HepG2 (cell line): ENCODE data around the gene RPAP3. TPM values are rescaled to one million over a fixed set of nuclear protein-coding genes. Genes with fewer than 3 reads are reported as not detected.

ENCODE experiments used
- CTCF ChIP-seq: sonication (generic); formaldehyde crosslinking; IDR thresholded peaks from 2 replicates; pipeline ENCODE4 v1.5.0; 2020; ENCODE audit warnings: mild to moderate bottlenecking, missing genetic modification reagents, moderate library complexity
- ELF1 ChIP-seq: sonication (generic); formaldehyde crosslinking; IDR thresholded peaks from 2 replicates; pipeline ENCODE4 v1.4.0; 2020; ENCODE audit warnings: missing genetic modification reagents
- ESRRA ChIP-seq: sonication (generic); formaldehyde crosslinking; IDR thresholded peaks from 2 replicates; pipeline ENCODE4 v1.5.1; 2020; ENCODE audit warnings: mild to moderate bottlenecking, low read depth, missing genetic modification reagents
- FOSL2 ChIP-seq: sonication (generic); formaldehyde crosslinking; IDR thresholded peaks from 2 replicates; pipeline ENCODE4 v1.4.0; 2020; ENCODE audit warnings: missing genetic modification reagents
- HDAC2 ChIP-seq: sonication (generic); formaldehyde crosslinking; IDR thresholded peaks from 2 replicates; pipeline ENCODE4 v1.4.0; 2020; ENCODE audit warnings: missing genetic modification reagents
- HNF4A ChIP-seq: sonication (generic); formaldehyde crosslinking; IDR thresholded peaks from 2 replicates; pipeline ENCODE4 v1.4.0; 2020; ENCODE audit warnings: missing genetic modification reagents
- HNF4G ChIP-seq, 2 experiments: sonication (generic) in 1 of 2; formaldehyde crosslinking in 1 of 2; IDR thresholded peaks; 2 replicates each; pipeline versions ENCODE4 v1.4.0 to v1.6.1; 2011 to 2020; ENCODE audit warnings: borderline replicate concordance in 2 of 2, low read depth in 2 of 2, mild to moderate bottlenecking in 2 of 2, low read length in 1 of 2, missing genetic modification reagents in 1 of 2, moderate library complexity in 1 of 2
- KMT2A ChIP-seq: sonication (generic); formaldehyde crosslinking; IDR thresholded peaks from 2 replicates; pipeline ENCODE4 v1.4.0; 2020; ENCODE audit warnings: missing genetic modification reagents
- MZF1 ChIP-seq: sonication (generic); formaldehyde crosslinking; IDR thresholded peaks from 2 replicates; pipeline ENCODE4 v1.8.1; 2023; ENCODE audit warnings: mild to moderate bottlenecking, missing genetic modification reagents, borderline replicate concordance
- NR2F1 ChIP-seq, 2 experiments: fragments of 450-650 bp in 1 of 2; formaldehyde crosslinking in 1 of 2; IDR thresholded peaks; 2 replicates each; pipeline versions ENCODE4 v1.5.0 to v1.6.1; 2016 to 2020; ENCODE audit warnings: mild to moderate bottlenecking in 1 of 2, missing compliant biosample characterization in 1 of 2, missing genetic modification reagents in 1 of 2, moderate library complexity in 1 of 2
- SMYD3 ChIP-seq: sonication (generic); formaldehyde crosslinking; IDR thresholded peaks from 2 replicates; pipeline ENCODE4 v1.8.1; 2023; ENCODE audit warnings: mild to moderate bottlenecking, missing genetic modification reagents
- STAG1 ChIP-seq: sonication (generic); formaldehyde crosslinking; IDR thresholded peaks from 2 replicates; pipeline ENCODE4 v1.4.0; 2020; ENCODE audit warnings: missing genetic modification reagents
- TFAP4 ChIP-seq: sonication (generic); IDR thresholded peaks from 2 replicates; pipeline ENCODE4 v1.6.1; 2016; ENCODE audit warnings: low read depth, borderline replicate concordance
- UBTF ChIP-seq: sonication (generic); formaldehyde crosslinking; IDR thresholded peaks from 2 replicates; pipeline ENCODE4 v1.4.0; 2020; ENCODE audit warnings: mild to moderate bottlenecking, missing genetic modification reagents
- ZKSCAN1 ChIP-seq: fragments of 150-350 bp; IDR thresholded peaks from 2 replicates; pipeline ENCODE4 v1.6.1; 2014; ENCODE audit warnings: low read length
- ZMYM2 ChIP-seq: sonication (generic); formaldehyde crosslinking; IDR thresholded peaks from 2 replicates; pipeline ENCODE4 v1.8.0; 2022; ENCODE audit warnings: mild to moderate bottlenecking, missing genetic modification reagents
- ZNF691 ChIP-seq: sonication (generic); formaldehyde crosslinking; IDR thresholded peaks from 2 replicates; pipeline ENCODE4 v1.4.0; 2020; ENCODE audit warnings: missing genetic modification reagents, low read depth, mild to moderate bottlenecking, borderline replicate concordance
- ZNF768 ChIP-seq: sonication (generic); formaldehyde crosslinking; IDR thresholded peaks from 2 replicates; pipeline ENCODE4 v1.4.0; 2020; ENCODE audit warnings: missing genetic modification reagents
- ZNF788 ChIP-seq: sonication (generic); formaldehyde crosslinking; IDR thresholded peaks from 2 replicates; pipeline ENCODE4 v1.5.0; 2020; ENCODE audit warnings: mild to moderate bottlenecking, missing genetic modification reagents, borderline replicate concordance
- ZSCAN9 ChIP-seq: IDR thresholded peaks from 2 replicates; pipeline ENCODE4 v1.6.1; 2016; ENCODE audit warnings: borderline replicate concordance
- polyA plus RNA-seq, 8 experiments: library from polyadenylated mRNA; depleted of rRNA in 3 of 8; stranded (reverse) in 7 of 8; unstranded in 1 of 8; fragments of >200 nt; fragmentation: Illumina TruSeq in 4 of 8; extraction: Trizol in 4 of 8; gene quantifications; 2 replicates each; pipeline versions ENCODE4 v1.2.1 to v1.2.3, GENCODE V29; 2011 to 2016; ENCODE audit warnings: low read depth in 4 of 8, missing spikeins in 1 of 8, mixed read lengths in 1 of 8; ENCODE audit not compliant: insufficient read depth in 1 of 8
- total RNA-seq, 5 experiments: library from RNA; depleted of rRNA; stranded (reverse); fragments of >200 nt; fragmentation: Illumina TruSeq; extraction: Trizol; gene quantifications; 2 replicates each; pipeline ENCODE4 v1.2.3, GENCODE V29; 2016; ENCODE audit warnings: low read depth in 1 of 5

The RPAP3 gene
- total and polyA plus RNA-seq, 2 of the 13 experiments (the other 11 are each of a cell fraction or from before 2014, with no cell fraction given) = 8.8 to 32.8 TPM

- TF ChIP-seq ESRRA (CRISPR knock-in tag) (0 out of 2 replicates have a peak, but pooled peaks have one; percentile 58), TFAP4 (0 out of 2 replicates have a peak, but pooled peaks have one; percentile 15), STAG1 (CRISPR knock-in tag) (peak; percentile 77), ZNF788 (CRISPR knock-in tag) (0 out of 2 replicates have a peak, but pooled peaks have one; percentile 27), ELF1 (CRISPR knock-in tag) (0 out of 2 replicates have a peak, but pooled peaks have one; percentile 26), ZNF691 (CRISPR knock-in tag) (0 out of 2 replicates have a peak, but pooled peaks have one; percentile 34), UBTF (CRISPR knock-in tag) (0 out of 2 replicates have a peak, but pooled peaks have one; percentile 22), ZMYM2 (peak; percentile 89), HDAC2 (peak; percentile 30; the same call in 1 of the 2 replicates), CTCF (CRISPR knock-in tag) (peak; percentile 89), ZKSCAN1 (peak; percentile 100), ZNF768 (CRISPR knock-in tag) (peak; percentile 83), SMYD3 (CRISPR knock-in tag) (no peak), HNF4G (IDR thresholded peaks at IDR 0.05; ENCODE audit: borderline replicate concordance, low read depth, low read length) (peak; percentile 97), HNF4G (CRISPR knock-in tag; IDR thresholded peaks at IDR 0.05; ENCODE audit: borderline replicate concordance, low read depth) (peak; percentile 78), FOSL2 (CRISPR knock-in tag) (0 out of 2 replicates have a peak, but pooled peaks have one; percentile 29), HNF4A (CRISPR knock-in tag) (peak; percentile 92), KMT2A (CRISPR knock-in tag) (0 out of 2 replicates have a peak, but pooled peaks have one; percentile 30), MZF1 (0 out of 2 replicates have a peak, but pooled peaks have one; percentile 30), NR2F1 (CRISPR knock-in tag; IDR thresholded peaks at IDR 0.05) (peak; percentile 17 to 65; a peak in 1 of 4 replicates), ZSCAN9 (CRISPR knock-in tag) (no peak)
Measured at GRCh38 chr12:47742253-47742825, 36.5 kb upstream of the RPAP3 start (continued).
